WERI-Rb-1 (cell line): ENCODE results near the gene WNK3.

Experiments used
- DNase-seq: peaks from one replicate; pipeline ENCODE4 v3.0.0-alpha.2; 2020
- H3K27ac ChIP-seq: fragments of 250-450 bp; sonication (Bioruptor Pico); 2 replicates; pipeline ENCODE4 v1.5.1; 2020; ENCODE audit warnings: mild to moderate bottlenecking, moderate library complexity
- H3K27me3 ChIP-seq: fragments of 250-450 bp; sonication (Bioruptor Pico); 2 replicates; pipeline ENCODE4 v1.5.1; 2021; ENCODE audit warnings: mild to moderate bottlenecking, low read depth, moderate library complexity; ENCODE audit not compliant: insufficient read depth, severe bottlenecking
- H3K36me3 ChIP-seq: fragments of 250-450 bp; sonication (Bioruptor Pico); 2 replicates; pipeline ENCODE4 v1.5.1; 2020; ENCODE audit warnings: mild to moderate bottlenecking, moderate library complexity
- H3K4me3 ChIP-seq: 2 replicates; pipeline ENCODE4 v1.5.1; 2011; ENCODE audit warnings: low read depth, mild to moderate bottlenecking, control low read depth, low read length
- H3K9me3 ChIP-seq: fragments of 250-450 bp; sonication (Bioruptor Pico); 2 replicates; pipeline ENCODE4 v1.5.1; 2021; ENCODE audit warnings: mild to moderate bottlenecking, moderate library complexity; ENCODE audit not compliant: severe bottlenecking
- TF ChIP-seq, protein P1 (sequence below): IDR thresholded peaks from 2 replicates; pipeline ENCODE4 v1.5.1; 2011; ENCODE audit warnings: low read depth, mild to moderate bottlenecking, control low read depth, inconsistent platforms, low read length

Gene WNK3

DNA sequence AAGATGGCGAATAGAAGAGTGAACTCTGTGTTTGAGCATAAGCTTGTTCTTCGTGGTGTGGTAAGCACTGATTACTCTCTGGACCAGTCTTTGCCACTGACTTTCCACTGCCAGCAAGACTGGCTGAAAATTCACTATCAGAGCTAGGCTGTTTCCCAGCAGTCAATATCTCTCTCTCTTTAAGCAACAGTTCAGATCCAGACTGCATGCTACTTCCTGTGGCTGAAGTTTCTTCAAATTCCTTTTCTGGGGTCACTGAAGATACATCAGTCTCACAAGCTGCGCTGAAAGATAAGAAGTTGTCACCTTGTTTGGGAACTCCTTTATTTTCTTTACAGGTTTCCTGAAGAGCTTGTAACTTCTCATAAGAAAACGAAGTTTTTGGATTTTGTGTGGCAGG, 120.8 kb downstream of the WNK3 start:
- Histone ChIP-seq H3K4me3 (no peak overlapping the region), H3K27ac (no peak overlapping the region), H3K36me3 (no peaks in the 10 kb centered on the region), H3K9me3 (no peaks in the 10 kb centered on the region), H3K27me3 (no peaks in the 10 kb centered on the region)
- no peak for DNase-seq
- TF ChIP-seq, protein P1, sequence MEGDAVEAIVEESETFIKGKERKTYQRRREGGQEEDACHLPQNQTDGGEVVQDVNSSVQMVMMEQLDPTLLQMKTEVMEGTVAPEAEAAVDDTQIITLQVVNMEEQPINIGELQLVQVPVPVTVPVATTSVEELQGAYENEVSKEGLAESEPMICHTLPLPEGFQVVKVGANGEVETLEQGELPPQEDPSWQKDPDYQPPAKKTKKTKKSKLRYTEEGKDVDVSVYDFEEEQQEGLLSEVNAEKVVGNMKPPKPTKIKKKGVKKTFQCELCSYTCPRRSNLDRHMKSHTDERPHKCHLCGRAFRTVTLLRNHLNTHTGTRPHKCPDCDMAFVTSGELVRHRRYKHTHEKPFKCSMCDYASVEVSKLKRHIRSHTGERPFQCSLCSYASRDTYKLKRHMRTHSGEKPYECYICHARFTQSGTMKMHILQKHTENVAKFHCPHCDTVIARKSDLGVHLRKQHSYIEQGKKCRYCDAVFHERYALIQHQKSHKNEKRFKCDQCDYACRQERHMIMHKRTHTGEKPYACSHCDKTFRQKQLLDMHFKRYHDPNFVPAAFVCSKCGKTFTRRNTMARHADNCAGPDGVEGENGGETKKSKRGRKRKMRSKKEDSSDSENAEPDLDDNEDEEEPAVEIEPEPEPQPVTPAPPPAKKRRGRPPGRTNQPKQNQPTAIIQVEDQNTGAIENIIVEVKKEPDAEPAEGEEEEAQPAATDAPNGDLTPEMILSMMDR: no peak

DNA sequence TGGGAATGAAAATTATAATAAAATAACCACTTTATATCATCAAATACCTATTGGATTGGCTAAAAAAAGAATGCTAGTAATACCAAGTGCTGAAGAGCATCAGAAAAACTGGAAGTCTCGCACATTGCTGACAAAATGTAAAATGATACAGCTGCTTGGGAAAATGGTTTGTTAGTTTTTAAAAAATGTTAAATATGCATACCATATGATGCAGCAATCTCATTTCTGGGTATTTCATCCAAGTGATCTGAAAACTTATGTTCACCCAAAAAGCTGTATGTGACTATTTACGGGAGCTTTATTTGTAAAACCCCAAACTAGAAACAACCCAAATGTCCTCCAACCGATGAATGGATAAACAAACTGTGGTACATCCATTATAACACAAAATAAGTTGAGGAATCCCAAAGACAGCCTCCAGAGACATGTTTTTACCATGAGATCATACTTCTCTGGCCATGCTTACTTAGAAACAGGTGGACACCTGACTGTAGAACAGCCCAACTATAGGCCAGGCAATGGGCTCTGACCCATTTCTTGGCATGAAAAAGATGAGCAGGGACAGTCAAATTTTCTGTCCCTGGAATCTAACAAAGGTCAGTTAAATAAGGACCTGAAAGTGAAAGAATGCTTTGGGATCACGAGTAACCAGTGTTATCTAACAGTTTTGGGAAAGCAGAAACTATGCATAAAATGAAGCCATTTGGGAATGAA, 127.3 kb downstream of the WNK3 start:
- no peak overlapping the region for H3K27ac ChIP-seq
- no peak overlapping the region for H3K4me3 ChIP-seq
- no peaks in the 10 kb centered on the region for H3K27me3 ChIP-seq
- H3K36me3 ChIP-seq: no peaks in the 10 kb centered on the region
- no peaks in the 10 kb centered on the region for H3K9me3 ChIP-seq
- TF ChIP-seq, protein P1: no peak
- no peak for DNase-seq

DNA sequence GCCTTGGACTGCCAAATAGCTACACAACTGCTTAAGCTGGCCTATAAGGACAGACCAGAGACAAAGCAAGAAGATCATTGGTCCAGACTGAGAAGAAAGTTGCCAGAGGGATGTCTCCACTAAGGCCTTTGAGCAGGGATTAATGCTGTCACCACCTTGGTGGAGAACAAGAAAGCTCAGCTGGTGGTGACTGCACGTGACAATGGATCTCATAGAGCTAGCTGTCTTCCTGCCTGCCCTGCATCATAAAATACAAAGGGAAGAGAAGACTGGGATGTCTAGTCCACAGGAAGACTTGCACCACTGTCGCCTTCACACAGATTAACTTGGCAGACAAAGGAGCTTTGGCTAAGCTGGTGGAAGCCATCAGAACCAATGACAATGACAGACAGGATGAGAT, 134.3 kb downstream of the WNK3 start:
- Histone ChIP-seq H3K36me3 (no peaks in the 10 kb centered on the region), H3K4me3 (no peak overlapping the region)

DNA sequence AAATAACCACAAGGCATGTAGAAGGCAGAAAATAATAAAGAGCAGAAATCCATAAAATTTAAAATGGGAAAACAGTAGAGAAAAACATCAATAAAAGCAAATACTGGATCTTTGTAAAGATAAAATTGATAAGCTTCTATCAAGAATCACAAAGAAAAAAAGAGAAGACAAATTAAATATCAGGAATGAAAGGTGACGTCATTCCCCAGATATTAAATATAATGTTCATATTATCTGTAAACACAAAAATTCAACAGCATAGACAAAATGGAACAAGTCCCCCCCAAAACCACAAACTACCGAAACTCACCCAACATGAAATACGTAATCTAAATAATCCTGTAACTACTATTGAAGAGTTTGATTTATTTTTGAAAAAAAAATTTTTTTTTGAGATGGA, 144.2 kb downstream of the WNK3 start:
- Histone ChIP-seq H3K27ac (no peak overlapping the region), H3K9me3 (peaks cover 3% of the 10 kb centered on the region), H3K4me3 (no peak overlapping the region), H3K27me3 (no peaks in the 10 kb centered on the region), H3K36me3 (no peaks in the 10 kb centered on the region)
- TF ChIP-seq, protein P1: no peak
- no peak for DNase-seq

More for the DNA sequence above, 134.3 kb downstream of the WNK3 start:
- H3K27me3 ChIP-seq: no peaks in the 10 kb centered on the region
- peak; percentile 34 for DNase-seq
- no peaks in the 10 kb centered on the region for H3K9me3 ChIP-seq
- no peak overlapping the region for H3K27ac ChIP-seq
- TF ChIP-seq, protein P1: no peak

DNA sequence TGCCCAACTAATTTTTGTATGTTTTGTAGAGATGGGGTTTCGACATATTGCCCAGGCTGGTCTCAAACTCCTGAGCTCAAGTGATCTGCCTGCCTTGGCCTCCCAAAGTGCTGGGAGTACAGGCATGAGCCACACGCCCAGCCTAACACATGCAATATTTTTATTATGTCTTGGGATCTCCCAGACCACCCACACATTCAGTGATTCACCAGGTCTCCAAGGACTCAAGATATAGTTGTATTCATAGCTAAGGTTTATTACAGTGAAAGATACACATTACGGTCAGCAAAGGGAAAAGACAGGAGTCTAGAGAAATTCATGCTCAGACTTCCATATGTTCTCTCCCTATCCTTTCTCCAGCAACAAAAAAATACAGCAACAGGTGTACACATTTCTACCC, 149.3 kb downstream of the WNK3 start:
- H3K9me3 ChIP-seq: no peaks in the 10 kb centered on the region
- no peak overlapping the region for H3K27ac ChIP-seq
- TF ChIP-seq, protein P1: no peak
- no peak for DNase-seq
- H3K4me3 ChIP-seq: no peak overlapping the region
- H3K27me3 ChIP-seq: no peaks in the 10 kb centered on the region
- no peaks in the 10 kb centered on the region for H3K36me3 ChIP-seq

DNA sequence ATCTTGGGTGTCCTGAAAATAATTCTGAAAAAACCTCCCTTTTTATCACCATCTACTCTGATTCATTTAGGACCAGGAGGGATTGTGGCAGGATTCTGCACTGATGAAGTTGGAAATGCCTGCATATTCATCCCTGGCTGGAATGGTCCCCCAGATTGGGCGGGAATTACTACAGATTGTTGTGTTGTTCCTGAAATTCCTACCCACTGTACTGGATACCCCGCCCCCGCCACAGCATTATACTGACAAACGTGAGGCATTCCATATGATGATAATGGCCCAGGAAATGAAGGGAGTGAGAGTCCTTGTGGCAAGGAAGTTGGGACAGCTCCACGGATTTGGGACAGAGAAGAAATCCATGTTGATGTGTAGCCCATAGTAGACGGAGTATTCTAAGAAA, 159.6 kb downstream of the WNK3 start:
- H3K27me3 ChIP-seq: peaks cover 7% of the 10 kb centered on the region
- no peak for DNase-seq
- H3K4me3 ChIP-seq: no peak overlapping the region
- no peaks in the 10 kb centered on the region for H3K9me3 ChIP-seq
- no peaks in the 10 kb centered on the region for H3K36me3 ChIP-seq
- TF ChIP-seq, protein P1: no peak
- no peak overlapping the region for H3K27ac ChIP-seq
